Endothelial cell of umbilical vein (primary cell): ENCODE data around the gene HECW1. TPM values are rescaled to one million over a fixed set of nuclear protein-coding genes. Genes with fewer than 3 reads are reported as not detected.

Source experiments
- BruUV-seq: library from RNA; stranded (reverse); fragments of 400-500 nt; replicated peaks from 2 replicates; lab custom pipeline; 2021; lab: Mats Ljungman, UMichigan
- CTCF ChIA-PET: fragments of 300-600, 350-600 bp; sonication (Branson Sonifier 250); formaldehyde crosslinking; loops from one replicate; lab custom pipeline; 2021; ENCODE audit warnings: antibody characterized with exemption, inconsistent platforms; lab: Charles Lee
- POLR2A ChIA-PET: fragments of 300-600, 350-600 bp; sonication (Branson Sonifier 250); formaldehyde crosslinking; loops from one replicate; lab custom pipeline; 2021; ENCODE audit warnings: antibody characterized with exemption, inconsistent platforms; lab: Charles Lee
- DNase-seq: peaks from one replicate; pipeline ENCODE4 v3.0.0-alpha.2; 2011; ENCODE audit warnings: low read depth, low spot score
- FAIRE-seq: peaks from 2 replicates; lab custom pipeline; 2011; peaks lifted over from hg19 to GRCh38; lab: Jason Lieb, UNC
- H2AFZ ChIP-seq: 2 replicates; pipeline ENCODE4 v1.6.0; 2012; ENCODE audit warnings: low read depth, low read length, control low read depth, inconsistent platforms
- H3K27ac ChIP-seq: 2 replicates; pipeline ENCODE4 v1.5.1; 2011; ENCODE audit warnings: low read depth, mild to moderate bottlenecking, control low read depth, low read length, moderate library complexity; ENCODE audit not compliant: insufficient read depth
- H3K27me3 ChIP-seq, 2 experiments: 2 replicates each; pipeline versions ENCODE4 v1.6.0 to v1.6.1; 2011; ENCODE audit warnings: low read length in 2 of 2, mixed read lengths in 1 of 2; ENCODE audit not compliant: control insufficient read depth in 2 of 2, insufficient read depth in 2 of 2
- H3K36me3 ChIP-seq, 2 experiments: 2 replicates in 1 of 2; 3 replicates in 1 of 2; pipeline ENCODE4 v1.5.1; 2011; ENCODE audit warnings: low read length in 2 of 2, mild to moderate bottlenecking in 1 of 2, moderate library complexity in 1 of 2; ENCODE audit not compliant: control insufficient read depth in 2 of 2, insufficient read depth in 2 of 2; ENCODE audit errors: extremely low read depth in 1 of 2
- H3K4me1 ChIP-seq: 3 replicates; pipeline ENCODE4 v1.5.1; 2011; ENCODE audit warnings: mild to moderate bottlenecking, low read length; ENCODE audit not compliant: control insufficient read depth, insufficient read depth; ENCODE audit errors: extremely low read depth
- H3K4me2 ChIP-seq: 2 replicates; pipeline ENCODE4 v1.6.1; 2011; ENCODE audit warnings: low read length, control low read depth, mixed read lengths; ENCODE audit not compliant: insufficient read depth
- H3K4me3 ChIP-seq, 3 experiments: fragments of 200-600 bp in 1 of 3; sonication (generic), shearing (Covaris generic) in 1 of 3; replicated peaks in 1 of 3; 2 replicates each; pipeline ENCODE4 v1.5.1; 2011 to 2016; ENCODE audit warnings: control low read depth in 3 of 3, low read length in 3 of 3, mild to moderate bottlenecking in 2 of 3, inconsistent platforms in 1 of 3, low read depth in 1 of 3, moderate library complexity in 1 of 3; ENCODE audit not compliant: insufficient read depth in 1 of 3
- H3K79me2 ChIP-seq: 2 replicates; pipeline ENCODE4 v1.6.0; 2012; ENCODE audit warnings: low read length, inconsistent platforms; ENCODE audit not compliant: control insufficient read depth, insufficient read depth
- H3K9ac ChIP-seq: replicated peaks from 2 replicates; pipeline ENCODE3; 2011; ENCODE audit warnings: low read length, control low read depth; ENCODE audit not compliant: insufficient read depth; ENCODE audit errors: extremely low read depth
- H3K9me1 ChIP-seq: replicated peaks from 3 replicates; pipeline ENCODE4 v1.6.0; 2011; ENCODE audit warnings: mild to moderate bottlenecking, low read length; ENCODE audit not compliant: control insufficient read depth, insufficient read depth; ENCODE audit errors: extremely low read depth
- H3K9me3 ChIP-seq: replicated peaks from 2 replicates; pipeline ENCODE4 v1.5.1; 2012; ENCODE audit warnings: low read length, inconsistent platforms; ENCODE audit not compliant: control insufficient read depth, insufficient read depth
- H4K20me1 ChIP-seq: replicated peaks from 2 replicates; pipeline ENCODE3; 2011; ENCODE audit warnings: mild to moderate bottlenecking, low read length; ENCODE audit not compliant: control insufficient read depth, insufficient read depth; ENCODE audit errors: extremely low read depth
- EZH2 ChIP-seq: IDR thresholded peaks from 2 replicates; pipeline ENCODE4 v1.6.1; 2012; ENCODE audit warnings: borderline replicate concordance, low read depth, mild to moderate bottlenecking, moderate library complexity, low read length, inconsistent platforms; ENCODE audit not compliant: severe bottlenecking
- FOS ChIP-seq: IDR thresholded peaks from 2 replicates; pipeline ENCODE4 v1.6.1; 2011; ENCODE audit warnings: mild to moderate bottlenecking, low read length, moderate library complexity, borderline replicate concordance; ENCODE audit not compliant: insufficient read depth
- GATA2 ChIP-seq: IDR thresholded peaks from 2 replicates; pipeline ENCODE4 v1.7.0; 2011; ENCODE audit warnings: low read depth, mild to moderate bottlenecking, moderate library complexity, mixed read lengths, low read length; ENCODE audit not compliant: insufficient read length, insufficient read depth
- JUN ChIP-seq: IDR thresholded peaks from 2 replicates; pipeline ENCODE4 v1.6.1; 2011; ENCODE audit warnings: borderline replicate concordance, low read depth; ENCODE audit not compliant: insufficient read length, insufficient read depth
- MAX ChIP-seq: IDR thresholded peaks from 2 replicates; pipeline ENCODE4 v1.6.1; 2011; ENCODE audit not compliant: insufficient read depth, insufficient read length
- MYC ChIP-seq: IDR thresholded peaks from one replicate; pipeline ENCODE4 v1.6.1; 2011; ENCODE audit warnings: mild to moderate bottlenecking, low read depth, low read length
- POLR2A ChIP-seq: IDR thresholded peaks from 2 replicates; pipeline ENCODE4 v1.6.1; 2012; ENCODE audit warnings: low read depth, mild to moderate bottlenecking, control low read depth, low read length
- POLR2AphosphoS5 ChIP-seq: IDR thresholded peaks from 2 replicates; pipeline ENCODE4 v1.6.1; 2012; ENCODE audit warnings: low read depth, mild to moderate bottlenecking, control low read depth, low read length, moderate library complexity; ENCODE audit not compliant: insufficient read depth
- dilution Hi-C: fragments of 300-500 bp; cut with MboI; formaldehyde crosslinking; loops from one replicate; pipeline ENCODE4 v1.15.0; 2019; ENCODE audit warnings: low sequenced_read_pairs; ENCODE audit not compliant: extremely low pct_ligation_motif_present
- intact Hi-C: fragments of 100-400 bp; cut with micrococcal nuclease; formaldehyde crosslinking; loops from one replicate; pipeline ENCODE4 v1.10.0; 2022
- polyA plus RNA-seq, 4 experiments: library from polyadenylated mRNA; depleted of rRNA in 3 of 4; stranded (reverse) in 3 of 4; unstranded in 1 of 4; fragments of >200 nt; gene quantifications; 2 replicates each; pipeline versions ENCODE4 v1.2.1 to v1.2.3, GENCODE V29; 2011 to 2012; ENCODE audit warnings: missing spikeins in 1 of 4
- total RNA-seq: library from RNA; stranded (reverse); gene quantifications from 2 replicates; pipeline ENCODE4 v1.2.3, GENCODE V29; 2021
- TF ChIP-seq, protein P1 (sequence below), 2 donors: IDR thresholded peaks; 1 replicate in 1 of 2; 2 replicates in 1 of 2; pipeline ENCODE4 v1.5.1; 2011; ENCODE audit warnings: low read length in 2 of 2, mild to moderate bottlenecking in 2 of 2, moderate library complexity in 2 of 2, control low read depth in 1 of 2, inconsistent platforms in 1 of 2, low read depth in 1 of 2; ENCODE audit not compliant: insufficient read depth in 1 of 2; ENCODE audit errors: extremely low read depth in 1 of 2

The HECW1 gene
- total and polyA plus RNA-seq, 2 donors (not counting 3 experiments of a cell fraction or from before 2014, with no cell fraction given) = not detected

- CTCF ChIA-PET = interaction anchor here (0.6 to 3.9 kb wide), 10 partner anchors 10 to 1515 kb away, joined by 3 to 21 read pairs (median 6); partner anchors contain the start of gene STK17A
- TF ChIP-seq MYC (no peak), JUN (no peak), MAX (no peak), POLR2A (no peak), GATA2 (no peak), FOS (no peak), EZH2 (no peak), POLR2AphosphoS5 (no peak)
- TF ChIP-seq, protein P1, sequence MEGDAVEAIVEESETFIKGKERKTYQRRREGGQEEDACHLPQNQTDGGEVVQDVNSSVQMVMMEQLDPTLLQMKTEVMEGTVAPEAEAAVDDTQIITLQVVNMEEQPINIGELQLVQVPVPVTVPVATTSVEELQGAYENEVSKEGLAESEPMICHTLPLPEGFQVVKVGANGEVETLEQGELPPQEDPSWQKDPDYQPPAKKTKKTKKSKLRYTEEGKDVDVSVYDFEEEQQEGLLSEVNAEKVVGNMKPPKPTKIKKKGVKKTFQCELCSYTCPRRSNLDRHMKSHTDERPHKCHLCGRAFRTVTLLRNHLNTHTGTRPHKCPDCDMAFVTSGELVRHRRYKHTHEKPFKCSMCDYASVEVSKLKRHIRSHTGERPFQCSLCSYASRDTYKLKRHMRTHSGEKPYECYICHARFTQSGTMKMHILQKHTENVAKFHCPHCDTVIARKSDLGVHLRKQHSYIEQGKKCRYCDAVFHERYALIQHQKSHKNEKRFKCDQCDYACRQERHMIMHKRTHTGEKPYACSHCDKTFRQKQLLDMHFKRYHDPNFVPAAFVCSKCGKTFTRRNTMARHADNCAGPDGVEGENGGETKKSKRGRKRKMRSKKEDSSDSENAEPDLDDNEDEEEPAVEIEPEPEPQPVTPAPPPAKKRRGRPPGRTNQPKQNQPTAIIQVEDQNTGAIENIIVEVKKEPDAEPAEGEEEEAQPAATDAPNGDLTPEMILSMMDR (IDR thresholded peaks at IDR 0.05; ENCODE audit: extremely low read depth in 1 of 2, insufficient read depth in 1 of 2, low read depth in 1 of 2, low read length in 2 of 2) = no peak
- no peak for FAIRE-seq
- BruUV-seq = no TSS peak
- H3K9ac ChIP-seq = no peak overlapping the region
- no peak overlapping the region for H2AFZ ChIP-seq
- dilution Hi-C loops = no loop called here
- no peaks in the 10 kb centered on the region for H3K9me3 ChIP-seq
- H3K79me2 ChIP-seq = no peaks in the 10 kb centered on the region
- POLR2A ChIA-PET = no interaction called here
- H3K27me3 ChIP-seq = peaks cover 7 to 27% of the 10 kb centered on the region in 2 experiments
- no peaks in the 10 kb centered on the region for H3K36me3 ChIP-seq
- H3K27ac ChIP-seq = no peak overlapping the region
- H3K9me1 ChIP-seq = no peaks in the 10 kb centered on the region
- no peak overlapping the region for H3K4me3 ChIP-seq
- no peak for DNase-seq
- intact Hi-C loops = loop anchor here (5.0 to 10.0 kb wide), 3 partner anchors 246 to 379 kb away; no protein-coding TSS in a partner anchor
- no peaks in the 10 kb centered on the region for H4K20me1 ChIP-seq
- H3K4me2 ChIP-seq = no peak overlapping the region
- H3K4me1 ChIP-seq = peaks cover 3% of the 10 kb centered on the region
Observed at GRCh38 chr7:43456200-43456599, 343.8 kb downstream of the HECW1 start.
